ENCODE measurements around the gene TUFM.
A peak's percentile ranks its signal among the peaks of the same experiment; 100 is the strongest.

TUFM gene

DNA sequence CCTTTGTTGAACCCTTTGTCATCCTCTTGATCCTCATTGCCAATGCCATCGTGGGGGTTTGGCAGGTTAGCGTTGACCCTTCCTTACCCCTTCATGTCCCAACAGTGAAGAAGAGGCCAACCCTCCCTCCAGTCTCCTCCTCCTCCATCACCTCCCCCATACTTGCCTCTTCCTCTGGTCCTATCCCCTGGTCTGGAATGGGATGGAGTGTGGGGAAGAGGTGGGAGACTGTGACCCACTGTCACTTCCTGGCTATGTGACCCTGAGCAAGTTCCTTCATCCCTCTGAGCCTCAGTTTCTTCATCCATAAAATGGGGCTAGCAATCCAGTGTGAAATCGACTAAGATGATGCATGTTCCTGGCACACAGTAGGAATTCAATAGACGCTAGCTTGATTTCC, 34.8 kb upstream of the TUFM start:
- Histone ChIP-seq H3K9me3 (ENCODE audit: control insufficient read depth, low read length) (no peaks in the 10 kb centered on the region), H3K4me3 (ENCODE audit: low read length) (no peak overlapping the region), H3K9ac (ENCODE audit: low read length) (no peak overlapping the region), H3K27me3 (replicated peaks; ENCODE audit: control insufficient read depth, insufficient read depth, low read length) (peaks cover 9% of the 10 kb centered on the region), H3K36me3 (ENCODE audit: control insufficient read depth, insufficient read depth, low read length, severe bottlenecking) (no peaks in the 10 kb centered on the region), H3K4me1 (ENCODE audit: control insufficient read depth, insufficient read depth, low read length) (peaks cover 5% of the 10 kb centered on the region)
- no peak for DNase-seq (ENCODE audit: low read depth)

DNA sequence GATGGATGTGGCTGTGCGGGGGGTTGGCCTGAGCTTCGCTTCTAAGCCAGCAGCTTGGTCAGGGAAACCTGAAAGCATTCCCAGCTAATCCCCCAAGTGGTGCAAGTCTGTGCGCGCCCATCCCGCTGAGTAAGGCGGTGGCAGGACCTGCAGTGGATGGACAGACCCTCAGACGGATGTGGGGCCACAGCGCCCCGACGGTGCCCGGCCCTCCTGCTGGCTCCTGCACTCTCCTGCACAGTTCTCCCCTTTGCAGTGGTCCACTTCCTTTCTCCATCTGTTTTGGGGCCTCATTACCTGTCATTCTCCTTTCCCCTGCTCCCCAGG, 34.4 kb upstream of the TUFM start:
- H3K36me3 ChIP-seq (ENCODE audit: control insufficient read depth, insufficient read depth, low read length, severe bottlenecking), result no peaks in the 10 kb centered on the region
- H3K9me3 ChIP-seq (ENCODE audit: control insufficient read depth, low read length), result no peaks in the 10 kb centered on the region
- DNase-seq (ENCODE audit: low read depth), result no peak
- no peak overlapping the region for H3K4me3 ChIP-seq (ENCODE audit: low read length)
- H3K9ac ChIP-seq (ENCODE audit: low read length), result no peak overlapping the region
- H3K27me3 ChIP-seq (replicated peaks; ENCODE audit: control insufficient read depth, insufficient read depth, low read length), result peaks cover 9% of the 10 kb centered on the region
- H3K4me1 ChIP-seq (ENCODE audit: control insufficient read depth, insufficient read depth, low read length), result peaks cover 5% of the 10 kb centered on the region

- Histone ChIP-seq H3K9ac (ENCODE audit: low read length) (peak overlapping the region; percentile 82), H3K36me3 (ENCODE audit: control insufficient read depth, insufficient read depth, low read length, severe bottlenecking) (no peaks in the 10 kb centered on the region), H3K4me3 (ENCODE audit: low read length) (peak overlapping the region; percentile 88), H3K4me1 (ENCODE audit: control insufficient read depth, insufficient read depth, low read length) (peaks cover 5% of the 10 kb centered on the region), H3K9me3 (ENCODE audit: control insufficient read depth, low read length) (no peaks in the 10 kb centered on the region), H3K27me3 (replicated peaks; ENCODE audit: control insufficient read depth, insufficient read depth, low read length) (peaks cover 9% of the 10 kb centered on the region)
- peak; percentile 95 for DNase-seq (ENCODE audit: low read depth)
Measured at GRCh38 chr16:28879841-28880588, 33.9 kb upstream of the TUFM start.

- DNase-seq (ENCODE audit: low read depth), result no peak
- peak overlapping the region; percentile 82 for H3K9ac ChIP-seq (ENCODE audit: low read length)
- H3K36me3 ChIP-seq (ENCODE audit: control insufficient read depth, insufficient read depth, low read length, severe bottlenecking), result peaks cover 3% of the 10 kb centered on the region
- no peaks in the 10 kb centered on the region for H3K9me3 ChIP-seq (ENCODE audit: control insufficient read depth, low read length)
- H3K4me1 ChIP-seq (ENCODE audit: control insufficient read depth, insufficient read depth, low read length), result peaks cover 5% of the 10 kb centered on the region
- H3K27me3 ChIP-seq (replicated peaks; ENCODE audit: control insufficient read depth, insufficient read depth, low read length), result peaks cover 9% of the 10 kb centered on the region
- H3K4me3 ChIP-seq (ENCODE audit: low read length), result peak overlapping the region; percentile 88
Measured at GRCh38 chr16:28879261-28879840, 33.2 kb upstream of the TUFM start.

DNA sequence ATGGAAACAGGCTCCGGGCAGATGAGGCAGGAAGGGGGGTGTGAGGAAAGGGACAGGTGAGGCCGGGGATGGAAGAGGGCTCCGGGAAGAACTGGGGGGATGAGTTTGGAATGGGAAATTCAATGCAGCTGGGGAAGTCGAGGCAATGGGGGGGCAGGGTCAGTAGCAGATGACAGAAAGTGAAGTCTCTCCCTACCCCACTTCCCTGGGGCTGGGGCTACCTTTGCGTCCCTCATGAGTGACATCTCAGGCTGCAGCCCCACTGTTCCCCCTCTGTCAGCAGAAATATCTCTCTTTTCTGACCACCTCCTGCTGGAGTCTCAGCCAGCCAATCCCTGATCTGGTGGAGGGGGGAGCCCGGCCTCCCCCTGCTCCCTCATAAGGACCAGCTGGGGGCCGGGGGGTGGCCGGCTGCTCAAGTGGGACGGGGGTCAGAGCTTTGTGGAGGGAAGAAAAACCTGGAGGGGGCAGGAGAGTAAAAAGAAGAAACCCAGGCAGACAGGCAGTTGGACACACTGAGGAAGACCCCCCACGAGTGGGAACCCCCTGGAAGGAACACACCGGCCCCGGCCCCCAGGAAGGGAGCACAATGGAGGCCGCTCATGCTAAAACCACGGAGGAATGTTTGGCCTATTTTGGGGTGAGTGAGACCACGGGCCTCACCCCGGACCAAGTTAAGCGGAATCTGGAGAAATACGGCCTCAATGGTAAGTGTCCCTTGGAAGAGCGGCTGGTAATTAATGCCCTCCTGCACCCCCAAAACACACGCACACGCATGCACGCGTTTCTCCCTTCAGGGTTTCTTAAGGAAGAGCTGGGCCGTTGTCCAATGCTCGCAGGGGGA, 32.2 kb upstream of the TUFM start, which contains the start of gene ATP2A1:
Gene ATP2A1, plus strand, starts transcription at position 406 of the 844 bp plus-strand sequence. Its CDS starts 184 bp downstream, at position 590.
- Histone ChIP-seq H3K4me1 (ENCODE audit: control insufficient read depth, insufficient read depth, low read length) (peaks cover 5% of the 10 kb centered on the region), H3K9me3 (ENCODE audit: control insufficient read depth, low read length) (no peaks in the 10 kb centered on the region)

GRCh38 chr16:28877655-28878000, 31.5 kb upstream of the TUFM start:
- Histone ChIP-seq H3K9me3 (ENCODE audit: control insufficient read depth, low read length) (no peaks in the 10 kb centered on the region), H3K4me3 (ENCODE audit: low read length) (no peak overlapping the region), H3K27me3 (replicated peaks; ENCODE audit: control insufficient read depth, insufficient read depth, low read length) (peaks cover 5% of the 10 kb centered on the region)

More for the DNA sequence above, 32.2 kb upstream of the TUFM start, which contains the start of gene ATP2A1:
- DNase-seq (ENCODE audit: low read depth), result no peak
- Histone ChIP-seq H3K36me3 (ENCODE audit: control insufficient read depth, insufficient read depth, low read length, severe bottlenecking) (peaks cover 4% of the 10 kb centered on the region), H3K4me3 (ENCODE audit: low read length) (peak within 1 kb of the TSS; percentile 88), H3K27me3 (replicated peaks; ENCODE audit: control insufficient read depth, insufficient read depth, low read length) (peaks cover 7% of the 10 kb centered on the region), H3K9ac (ENCODE audit: low read length) (peak within 1 kb of the TSS; percentile 82)

DNA sequence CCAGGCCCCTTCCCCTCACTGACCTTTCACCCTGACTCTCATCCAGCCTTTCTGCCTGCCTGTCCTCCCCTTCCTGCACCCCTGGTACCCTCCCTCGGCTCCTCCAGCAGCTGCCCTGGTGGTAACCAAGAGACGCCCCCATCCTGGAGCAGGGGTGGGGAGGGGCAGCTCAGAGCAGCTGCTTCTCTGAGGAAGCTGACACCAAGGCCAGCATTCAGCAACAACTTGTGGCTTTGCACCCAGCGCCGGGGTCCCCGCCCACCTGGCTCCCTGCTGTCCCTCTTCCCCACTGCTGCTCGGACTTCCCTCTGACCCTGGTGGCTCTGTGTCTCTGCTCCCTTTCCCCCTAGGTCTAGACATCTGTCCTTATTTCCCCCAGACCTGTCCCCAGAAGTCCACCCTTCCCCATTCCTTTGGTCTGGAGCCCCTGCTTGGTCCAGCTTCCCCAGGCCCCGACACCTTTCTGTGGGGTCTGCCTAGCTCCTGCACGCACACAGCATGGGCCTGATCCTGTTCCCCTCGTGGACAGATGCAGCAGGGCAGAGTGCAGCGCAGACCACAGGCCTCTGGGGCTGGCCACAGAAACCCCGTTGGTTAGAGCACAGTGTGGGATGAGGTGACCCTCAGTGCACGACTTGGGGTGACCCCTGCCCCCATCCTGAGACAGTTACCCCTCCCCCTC, 31.0 kb upstream of the TUFM start:
- no peak overlapping the region for H3K4me3 ChIP-seq (ENCODE audit: low read length)
- peaks cover 5% of the 10 kb centered on the region for H3K4me1 ChIP-seq (ENCODE audit: control insufficient read depth, insufficient read depth, low read length)
- H3K36me3 ChIP-seq (ENCODE audit: control insufficient read depth, insufficient read depth, low read length, severe bottlenecking), result peaks cover 15% of the 10 kb centered on the region
- H3K9me3 ChIP-seq (ENCODE audit: control insufficient read depth, low read length), result no peaks in the 10 kb centered on the region
- H3K9ac ChIP-seq (ENCODE audit: low read length), result no peak overlapping the region
- DNase-seq (ENCODE audit: low read depth), result no peak
- H3K27me3 ChIP-seq (replicated peaks; ENCODE audit: control insufficient read depth, insufficient read depth, low read length), result peaks cover 5% of the 10 kb centered on the region

More at GRCh38 chr16:28877655-28878000, 31.5 kb upstream of the TUFM start:
- no peak for DNase-seq (ENCODE audit: low read depth)
- Histone ChIP-seq H3K4me1 (ENCODE audit: control insufficient read depth, insufficient read depth, low read length) (peaks cover 5% of the 10 kb centered on the region), H3K36me3 (ENCODE audit: control insufficient read depth, insufficient read depth, low read length, severe bottlenecking) (peaks cover 10% of the 10 kb centered on the region), H3K9ac (ENCODE audit: low read length) (no peak overlapping the region)

DNA sequence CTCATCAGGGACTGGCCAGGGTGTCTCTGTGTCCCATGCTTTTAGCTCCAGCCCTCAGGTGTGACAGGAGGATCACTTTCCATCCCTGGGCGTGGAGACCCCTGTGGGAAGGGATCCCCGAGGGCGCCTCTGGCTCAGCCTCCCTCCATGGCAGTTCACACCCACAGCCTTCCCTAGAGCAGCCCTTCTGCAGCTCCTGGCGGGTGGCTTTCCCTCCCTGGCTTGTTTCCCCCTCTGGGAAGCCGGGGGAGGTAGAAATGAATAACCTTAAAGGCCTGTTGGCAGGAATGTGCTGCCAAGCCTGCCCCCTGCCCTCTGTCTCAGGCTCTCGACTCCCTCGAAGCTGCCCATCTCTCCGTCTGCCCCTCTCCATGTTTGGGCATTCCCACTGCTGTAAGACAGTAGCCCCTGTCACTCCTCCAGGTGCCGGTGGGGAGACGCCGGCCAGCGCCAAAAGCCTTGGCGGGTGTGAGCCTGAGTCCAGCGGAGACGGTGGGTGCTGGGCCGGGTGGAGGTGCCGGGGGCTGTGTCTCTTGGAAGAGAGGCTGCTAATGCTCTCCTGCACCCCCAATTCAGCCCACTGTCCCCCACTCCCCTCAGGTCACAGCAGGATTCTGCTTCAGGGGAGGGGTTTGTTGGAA, 30.0 kb upstream of the TUFM start:
- Histone ChIP-seq H3K27me3 (replicated peaks; ENCODE audit: control insufficient read depth, insufficient read depth, low read length) (peaks cover 5% of the 10 kb centered on the region), H3K4me1 (ENCODE audit: control insufficient read depth, insufficient read depth, low read length) (peaks cover 5% of the 10 kb centered on the region), H3K4me3 (ENCODE audit: low read length) (no peak overlapping the region), H3K9ac (ENCODE audit: low read length) (no peak overlapping the region), H3K9me3 (ENCODE audit: control insufficient read depth, low read length) (no peaks in the 10 kb centered on the region), H3K36me3 (ENCODE audit: control insufficient read depth, insufficient read depth, low read length, severe bottlenecking) (peaks cover 25% of the 10 kb centered on the region)
- no peak for DNase-seq (ENCODE audit: low read depth)

DNA sequence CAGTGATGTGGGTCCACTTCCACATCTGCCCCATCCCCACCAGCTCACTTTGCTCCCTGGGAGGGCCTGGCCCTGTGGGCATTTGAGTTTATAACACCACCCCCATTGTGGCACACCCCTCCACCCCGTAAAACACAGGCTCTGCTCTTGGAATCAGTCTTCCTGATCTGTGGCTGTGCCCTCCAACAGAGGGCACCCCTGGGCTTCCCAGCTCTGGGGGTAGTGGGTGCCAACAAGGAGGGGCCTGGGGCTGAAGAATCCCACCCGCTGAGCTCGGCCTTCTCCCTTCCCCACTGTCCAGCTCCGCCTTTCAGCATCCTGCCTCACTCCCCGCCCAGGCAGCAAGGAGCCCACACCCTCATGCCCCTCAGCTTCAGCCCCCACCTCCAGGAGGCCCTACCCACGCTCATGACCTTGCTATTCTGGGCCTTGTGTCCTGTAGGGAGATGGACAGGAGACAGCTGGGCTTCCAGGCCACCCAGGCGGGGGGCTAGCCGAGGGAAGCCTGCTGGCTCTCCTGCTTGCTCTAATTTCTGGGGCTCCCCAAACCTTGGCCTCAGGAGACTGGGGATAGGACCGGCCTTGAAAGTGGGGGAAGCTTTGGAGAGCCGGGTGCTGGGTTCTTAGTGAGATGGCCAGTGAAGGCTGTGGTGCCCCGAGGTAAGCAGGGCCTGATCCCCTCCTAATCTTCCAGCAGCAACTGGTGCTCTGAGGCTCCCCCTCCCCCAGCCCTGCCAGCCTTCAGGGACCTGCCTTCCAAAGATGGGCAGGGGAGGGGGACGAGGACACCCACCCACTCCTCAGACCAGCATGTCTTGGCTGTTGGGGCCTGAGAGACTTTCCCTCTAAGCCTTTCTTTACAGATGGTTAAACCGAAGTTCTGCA, 29.2 kb upstream of the TUFM start:
- Histone ChIP-seq H3K4me3 (ENCODE audit: low read length) (no peak overlapping the region), H3K9me3 (ENCODE audit: control insufficient read depth, low read length) (no peaks in the 10 kb centered on the region), H3K4me1 (ENCODE audit: control insufficient read depth, insufficient read depth, low read length) (peaks cover 5% of the 10 kb centered on the region), H3K9ac (ENCODE audit: low read length) (no peak overlapping the region), H3K36me3 (ENCODE audit: control insufficient read depth, insufficient read depth, low read length, severe bottlenecking) (peaks cover 32% of the 10 kb centered on the region), H3K27me3 (replicated peaks; ENCODE audit: control insufficient read depth, insufficient read depth, low read length) (no peaks in the 10 kb centered on the region)
- no peak for DNase-seq (ENCODE audit: low read depth)

GRCh38 chr16:28874406-28874805, 28.3 kb upstream of the TUFM start:
- Histone ChIP-seq H3K4me3 (ENCODE audit: low read length) (no peak overlapping the region), H3K9me3 (ENCODE audit: control insufficient read depth, low read length) (no peaks in the 10 kb centered on the region), H3K4me1 (ENCODE audit: control insufficient read depth, insufficient read depth, low read length) (peaks cover 3% of the 10 kb centered on the region), H3K27me3 (replicated peaks; ENCODE audit: control insufficient read depth, insufficient read depth, low read length) (no peaks in the 10 kb centered on the region), H3K9ac (ENCODE audit: low read length) (no peak overlapping the region), H3K36me3 (ENCODE audit: control insufficient read depth, insufficient read depth, low read length, severe bottlenecking) (peaks cover 41% of the 10 kb centered on the region)
- DNase-seq (ENCODE audit: low read depth), result no peak

All from adipocyte (in vitro differentiated cells).